Activated CD8-positive, alpha-beta T cell treated with anti-CD3 and anti-CD28 coated beads for 36 hours (primary cell): ENCODE measurements around the gene APOL6. TPM values are rescaled to one million over a fixed set of nuclear protein-coding genes. Genes with fewer than 3 reads are reported as not detected.

Source experiments
- ATAC-seq: fragments of 200-7000 bp; cut with Tn5 transposase; one replicate; pipeline ENCODE4 v1.10.0; 2021; ENCODE audit warnings: mild to moderate bottlenecking, moderate library complexity
- CTCF ChIA-PET: fragments of 350-600 bp; sonication (Branson Sonifier 250); formaldehyde crosslinking; loops from one replicate; lab custom pipeline; 2021; ENCODE audit warnings: antibody characterized with exemption; lab: Charles Lee
- POLR2A ChIA-PET: fragments of 350-600 bp; sonication (Branson Sonifier 250); formaldehyde crosslinking; loops from one replicate; lab custom pipeline; 2021; ENCODE audit warnings: antibody characterized with exemption; lab: Charles Lee
- DNase-seq: peaks from one replicate; pipeline ENCODE4 v3.0.0-alpha.2; 2020
- H3K27ac Mint-ChIP-seq: one replicate; pipeline ENCODE4 v1.8.0; 2021; ENCODE audit warnings: mild to moderate bottlenecking, mixed read lengths
- H3K27me3 Mint-ChIP-seq: one replicate; pipeline ENCODE4 v1.8.0; 2021; ENCODE audit warnings: mixed read lengths
- H3K36me3 Mint-ChIP-seq: one replicate; pipeline ENCODE4 v1.8.0; 2021; ENCODE audit warnings: low read depth, mixed read lengths
- H3K4me1 Mint-ChIP-seq: one replicate; pipeline ENCODE4 v1.8.0; 2021; ENCODE audit warnings: low read depth, mixed read lengths
- H3K4me3 Mint-ChIP-seq: one replicate; pipeline ENCODE4 v1.8.0; 2021; ENCODE audit warnings: mild to moderate bottlenecking, moderate library complexity, mixed read lengths
- H3K9me3 Mint-ChIP-seq: one replicate; pipeline ENCODE4 v1.8.0; 2021; ENCODE audit warnings: mixed read lengths
- intact Hi-C: fragments of 100-400 bp; cut with micrococcal nuclease; formaldehyde crosslinking; loops from one replicate; pipeline ENCODE4 v1.10.0; 2022
- total RNA-seq, 2 experiments: library from RNA; stranded (reverse); gene quantifications; one replicate each; pipeline ENCODE4 v1.2.3, GENCODE V29; 2021
- TF ChIP-seq, protein P1 (sequence below): fragments of 200-600 bp; IDR thresholded peaks from one replicate; pipeline ENCODE4 v1.8.0; 2022; ENCODE audit warnings: antibody characterized with exemption, mild to moderate bottlenecking

Gene APOL6
- total RNA-seq, 2 experiments from 2014 or later: 37.1 to 38.0 TPM

DNA sequence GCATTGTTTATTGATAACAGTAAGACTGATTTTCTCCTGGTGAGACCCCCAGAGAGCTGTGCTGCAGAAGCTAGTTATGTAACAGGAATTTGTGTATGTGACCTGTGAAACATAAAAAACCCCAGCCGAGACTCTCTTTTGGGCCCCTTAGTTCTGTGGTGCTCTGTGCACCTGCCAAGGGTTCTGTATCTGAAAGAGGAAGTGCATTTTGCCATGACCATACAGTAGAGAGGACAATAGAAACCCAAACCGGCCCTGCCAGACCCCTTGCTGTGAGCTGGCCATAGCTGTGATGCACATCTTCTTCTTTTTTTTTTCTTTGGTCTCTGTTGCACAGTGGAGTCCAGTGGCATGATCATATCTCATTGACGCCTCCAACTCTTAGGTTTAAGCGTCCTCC lies 38.1 kb downstream of the APOL6 start:
- TF ChIP-seq, protein P1, sequence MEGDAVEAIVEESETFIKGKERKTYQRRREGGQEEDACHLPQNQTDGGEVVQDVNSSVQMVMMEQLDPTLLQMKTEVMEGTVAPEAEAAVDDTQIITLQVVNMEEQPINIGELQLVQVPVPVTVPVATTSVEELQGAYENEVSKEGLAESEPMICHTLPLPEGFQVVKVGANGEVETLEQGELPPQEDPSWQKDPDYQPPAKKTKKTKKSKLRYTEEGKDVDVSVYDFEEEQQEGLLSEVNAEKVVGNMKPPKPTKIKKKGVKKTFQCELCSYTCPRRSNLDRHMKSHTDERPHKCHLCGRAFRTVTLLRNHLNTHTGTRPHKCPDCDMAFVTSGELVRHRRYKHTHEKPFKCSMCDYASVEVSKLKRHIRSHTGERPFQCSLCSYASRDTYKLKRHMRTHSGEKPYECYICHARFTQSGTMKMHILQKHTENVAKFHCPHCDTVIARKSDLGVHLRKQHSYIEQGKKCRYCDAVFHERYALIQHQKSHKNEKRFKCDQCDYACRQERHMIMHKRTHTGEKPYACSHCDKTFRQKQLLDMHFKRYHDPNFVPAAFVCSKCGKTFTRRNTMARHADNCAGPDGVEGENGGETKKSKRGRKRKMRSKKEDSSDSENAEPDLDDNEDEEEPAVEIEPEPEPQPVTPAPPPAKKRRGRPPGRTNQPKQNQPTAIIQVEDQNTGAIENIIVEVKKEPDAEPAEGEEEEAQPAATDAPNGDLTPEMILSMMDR: no peak
- H3K36me3 Mint-ChIP-seq: peaks cover 6% of the 10 kb centered on the region
- ATAC-seq (no peak), DNase-seq (no peak)
- H3K4me3 Mint-ChIP-seq: no peak overlapping the region
- POLR2A ChIA-PET: interaction anchor here (0.6 to 1.1 kb wide), 2 partner anchors 8 to 38 kb away, joined by 3 read pairs; partner anchors contain the start of gene APOL6
- no peak overlapping the region for H3K27ac Mint-ChIP-seq
- no peaks in the 10 kb centered on the region for H3K27me3 Mint-ChIP-seq
- intact Hi-C loops: no loop called here
- CTCF ChIA-PET: no interaction called here
- peaks cover 6% of the 10 kb centered on the region for H3K9me3 Mint-ChIP-seq
- peaks cover 2% of the 10 kb centered on the region for H3K4me1 Mint-ChIP-seq

DNA sequence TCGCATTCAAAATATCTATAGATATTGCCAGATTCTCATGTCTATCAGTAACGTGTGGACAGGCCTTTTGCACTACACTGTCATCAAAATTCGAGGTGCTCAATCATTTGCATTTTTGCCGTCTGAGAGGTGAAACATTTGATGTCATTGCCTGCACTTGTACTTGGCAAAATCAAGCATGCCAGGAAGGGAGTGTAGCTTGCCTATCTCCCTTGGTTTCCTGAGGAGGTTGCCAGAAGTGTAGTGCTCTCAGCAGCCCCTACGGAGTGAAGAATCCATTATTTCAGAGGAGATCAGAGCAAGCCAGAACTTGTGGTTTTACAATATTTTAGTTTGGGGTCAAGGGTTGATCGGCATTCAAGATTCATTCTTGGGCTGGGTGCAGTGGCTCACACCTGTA lies 39.2 kb downstream of the APOL6 start:
- Mint-ChIP-seq H3K36me3 (no peaks in the 10 kb centered on the region), H3K4me3 (no peak overlapping the region), H3K4me1 (no peaks in the 10 kb centered on the region), H3K9me3 (no peaks in the 10 kb centered on the region), H3K27ac (no peak overlapping the region), H3K27me3 (peaks cover 2% of the 10 kb centered on the region)
- ATAC-seq (no peak), DNase-seq (no peak)
- POLR2A ChIA-PET: interaction anchor here (0.6 kb wide), 1 partner anchor 224 kb away, joined by 3 read pairs; no protein-coding TSS in a partner anchor
- TF ChIP-seq, protein P1: no peak
- intact Hi-C loops: no loop called here
- CTCF ChIA-PET: no interaction called here

DNA sequence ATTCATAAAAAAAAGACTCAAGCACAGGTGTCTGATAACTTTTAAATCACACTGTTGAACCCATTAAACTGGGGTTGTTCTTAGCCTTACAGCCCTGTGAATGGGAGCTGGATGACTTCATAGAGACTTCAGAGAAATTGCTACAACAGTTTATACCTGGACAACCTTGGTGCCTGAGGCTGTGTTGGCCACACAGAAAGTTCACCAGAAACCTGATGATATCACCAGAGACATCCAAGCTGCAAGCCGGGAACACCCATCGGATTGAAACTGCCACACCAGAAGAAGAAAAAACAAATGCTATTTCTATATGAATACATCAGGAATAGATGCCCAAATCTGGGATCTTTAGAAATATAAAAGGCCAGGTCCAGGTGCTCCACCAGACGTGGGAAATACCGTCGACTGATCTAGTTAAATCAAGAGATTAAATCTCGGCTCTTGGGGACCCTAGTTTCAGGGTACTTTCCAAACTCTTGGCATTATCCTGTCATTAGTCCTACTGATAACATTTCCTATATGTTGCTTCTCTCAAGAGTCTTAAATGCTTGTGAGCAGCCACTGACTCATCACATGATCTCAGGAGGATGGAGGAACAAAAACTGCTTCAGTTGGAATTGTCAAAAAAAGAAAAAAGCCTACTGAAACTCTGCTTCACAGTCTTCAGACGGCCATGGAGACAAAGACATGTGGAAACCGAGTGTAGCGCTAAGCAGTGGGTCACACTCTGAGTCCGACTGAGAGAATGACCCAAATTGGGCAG lies 40.8 kb downstream of the APOL6 start:
- Mint-ChIP-seq H3K4me1 (no peaks in the 10 kb centered on the region), H3K36me3 (no peaks in the 10 kb centered on the region), H3K9me3 (no peaks in the 10 kb centered on the region), H3K27me3 (peaks cover 2% of the 10 kb centered on the region), H3K27ac (no peak overlapping the region), H3K4me3 (no peak overlapping the region)
- intact Hi-C loops: no loop called here
- no peak for ATAC-seq
- DNase-seq: no peak
- ChIA-PET CTCF (interaction anchor here (1.4 kb wide), 1 partner anchor 62 kb away, joined by 4 read pairs; no protein-coding TSS in a partner anchor), POLR2A (no interaction called here)
- TF ChIP-seq, protein P1: no peak

DNA sequence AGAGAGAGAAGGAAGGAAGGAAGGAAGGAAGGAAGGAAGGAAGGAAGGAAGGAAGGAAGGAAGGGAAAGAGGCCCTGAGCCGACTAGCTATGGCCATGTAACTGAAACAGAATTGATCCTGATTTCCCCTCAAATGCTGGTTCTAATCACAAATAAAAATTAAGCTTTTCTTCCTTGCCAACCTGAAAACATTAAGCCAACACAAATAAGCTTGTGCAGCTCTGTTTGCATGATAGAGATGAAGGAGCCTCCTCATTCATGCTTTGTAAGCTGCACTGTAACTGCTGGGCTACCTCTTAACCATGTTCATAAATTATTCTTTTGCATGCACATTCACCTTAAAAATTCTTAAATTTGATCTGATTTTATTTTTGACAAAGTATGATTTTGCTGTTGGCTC lies 41.8 kb downstream of the APOL6 start:
- H3K4me3 Mint-ChIP-seq: no peak overlapping the region
- H3K27me3 Mint-ChIP-seq: peaks cover 2% of the 10 kb centered on the region
- intact Hi-C loops: loop anchor here (10.0 kb wide), 1 partner anchor 45 kb away; the partner anchor contains the start of gene APOL6
- no peaks in the 10 kb centered on the region for H3K4me1 Mint-ChIP-seq
- H3K9me3 Mint-ChIP-seq: no peaks in the 10 kb centered on the region
- H3K36me3 Mint-ChIP-seq: no peaks in the 10 kb centered on the region
- CTCF ChIA-PET: interaction anchor here (1.1 to 1.5 kb wide), 2 partner anchors 339 to 376 kb away, joined by 4 to 6 read pairs; no protein-coding TSS in a partner anchor
- no peak for DNase-seq
- POLR2A ChIA-PET: no interaction called here
- ATAC-seq: no peak
- H3K27ac Mint-ChIP-seq: no peak overlapping the region
- TF ChIP-seq, protein P1: no peak

DNA sequence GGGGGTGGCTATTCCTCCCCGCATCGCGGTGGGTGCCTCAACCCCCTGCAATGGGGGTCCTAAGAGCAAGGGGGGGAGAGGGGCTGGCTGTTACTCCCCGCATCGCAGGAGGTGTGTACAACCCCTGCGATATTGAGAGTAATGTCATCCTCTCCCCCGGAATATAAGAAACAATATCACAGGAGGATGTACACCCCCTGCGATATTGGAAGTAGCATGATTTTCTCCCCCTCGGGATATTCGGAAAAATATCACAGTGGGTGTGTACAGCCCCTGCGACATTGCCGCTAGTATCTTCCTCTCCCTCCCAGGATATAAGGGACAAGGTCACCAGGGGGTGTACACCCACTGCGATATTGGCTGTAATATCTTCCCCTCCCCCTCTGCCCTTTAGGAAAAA lies 47.0 kb downstream of the APOL6 start:
- peak; percentile 9 for ATAC-seq
- DNase-seq: no peak
- TF ChIP-seq, protein P1: no peak
- Mint-ChIP-seq H3K27me3 (peaks cover 2% of the 10 kb centered on the region), H3K4me3 (no peak overlapping the region), H3K9me3 (no peaks in the 10 kb centered on the region), H3K27ac (no peak overlapping the region), H3K36me3 (no peaks in the 10 kb centered on the region), H3K4me1 (no peaks in the 10 kb centered on the region)
- intact Hi-C loops: loop anchor here (10.0 kb wide), 1 partner anchor 50 kb away; the partner anchor contains the start of gene APOL6
- POLR2A ChIA-PET: no interaction called here
- CTCF ChIA-PET: no interaction called here
